LNCaP clone FGC (cell line): ENCODE data around the gene NEDD4L.

Experiments used
- DNase-seq: peaks from one replicate; pipeline ENCODE4 v3.0.0-alpha.2; 2011; ENCODE audit warnings: low read depth
- H3K4me3 ChIP-seq: 2 replicates; pipeline ENCODE4 v1.5.1; 2011; ENCODE audit warnings: mild to moderate bottlenecking, low read depth, low read length, control low read depth
- CTCF ChIP-seq: IDR thresholded peaks from 2 replicates; pipeline ENCODE4 v1.5.1; 2012; ENCODE audit warnings: mild to moderate bottlenecking; ENCODE audit not compliant: control insufficient read depth, insufficient read depth; ENCODE audit errors: extremely low read depth

The NEDD4L gene

GRCh38 chr18:58221060-58221725 is 177.2 kb downstream of the NEDD4L start:
- TF ChIP-seq CTCF = 0 out of 2 replicates have a peak, but pooled peaks have one; percentile 15
- DNase-seq = no peak
- H3K4me3 ChIP-seq = peak overlapping the region; percentile 56

- TF ChIP-seq CTCF = no peak
- DNase-seq = no peak
- H3K4me3 ChIP-seq = peak overlapping the region; percentile 56
These were observed 178.6 kb downstream of the NEDD4L start for GRCh38 chr18:58222432-58223125.

GRCh38 chr18:58223717-58224424 is 179.8 kb downstream of the NEDD4L start:
- peak overlapping the region; percentile 56 for H3K4me3 ChIP-seq
- no peak for TF ChIP-seq CTCF
- DNase-seq = peak; percentile 88

GRCh38 chr18:58224425-58224750 is 180.4 kb downstream of the NEDD4L start:
- DNase-seq = no peak
- no peak for TF ChIP-seq CTCF
- peak overlapping the region; percentile 56 for H3K4me3 ChIP-seq

- no peak for TF ChIP-seq CTCF
- no peak for DNase-seq
- peak overlapping the region; percentile 56 for H3K4me3 ChIP-seq
These were observed 181.1 kb downstream of the NEDD4L start for GRCh38 chr18:58225101-58225500.

GRCh38 chr18:58226429-58226828 is 182.4 kb downstream of the NEDD4L start:
- no peak for TF ChIP-seq CTCF
- no peak overlapping the region for H3K4me3 ChIP-seq
- DNase-seq = no peak
